Measurements from ENCODE around the gene LNPEP.

DNA sequence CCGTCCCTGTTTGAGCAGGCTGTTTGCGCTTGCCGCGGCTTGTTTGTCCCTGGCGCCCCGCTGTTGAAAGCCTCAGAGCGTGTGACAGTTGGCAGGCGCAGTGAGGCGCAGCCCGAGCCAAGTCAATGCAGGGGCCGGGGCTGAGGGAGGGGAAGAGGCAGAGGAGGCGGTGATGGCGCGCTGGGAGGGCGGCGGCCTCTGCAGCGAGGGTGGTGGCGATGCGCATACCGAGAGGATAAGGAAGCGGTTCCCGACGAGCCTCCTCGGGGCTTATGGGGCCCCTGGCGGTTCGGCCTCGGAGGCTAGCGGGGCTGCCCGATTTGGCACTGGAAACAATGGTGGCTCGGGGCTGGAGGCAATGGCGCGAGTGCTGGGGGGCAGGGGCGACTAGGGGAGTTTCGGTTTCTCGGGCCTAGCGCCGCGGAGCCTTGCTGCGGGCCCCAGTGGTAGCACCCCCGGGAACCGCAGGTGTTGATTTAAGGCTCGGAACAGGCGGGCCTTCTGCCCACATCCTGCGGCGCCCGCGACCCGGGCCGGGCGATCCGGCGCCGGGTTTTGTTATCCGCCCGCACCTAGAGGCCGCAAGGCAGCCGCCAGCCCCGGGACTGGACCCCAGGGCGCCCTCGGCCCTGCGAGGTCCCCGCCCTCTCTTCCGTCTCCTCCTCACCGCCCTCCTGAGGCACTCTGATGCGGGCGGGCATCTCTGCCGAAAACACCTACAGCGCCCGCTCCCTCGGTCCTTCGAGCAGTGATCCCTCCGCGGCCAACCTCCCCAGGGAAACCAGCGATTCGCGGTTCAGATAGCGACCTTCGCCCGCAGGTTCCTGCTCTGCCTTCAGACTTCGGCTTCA is 947 bp upstream of the LNPEP start:
- peak; percentile 58 to 66 for TF ChIP-seq POLR2A (IDR thresholded peaks at IDR 0.05)
- TF ChIP-seq, protein P1, sequence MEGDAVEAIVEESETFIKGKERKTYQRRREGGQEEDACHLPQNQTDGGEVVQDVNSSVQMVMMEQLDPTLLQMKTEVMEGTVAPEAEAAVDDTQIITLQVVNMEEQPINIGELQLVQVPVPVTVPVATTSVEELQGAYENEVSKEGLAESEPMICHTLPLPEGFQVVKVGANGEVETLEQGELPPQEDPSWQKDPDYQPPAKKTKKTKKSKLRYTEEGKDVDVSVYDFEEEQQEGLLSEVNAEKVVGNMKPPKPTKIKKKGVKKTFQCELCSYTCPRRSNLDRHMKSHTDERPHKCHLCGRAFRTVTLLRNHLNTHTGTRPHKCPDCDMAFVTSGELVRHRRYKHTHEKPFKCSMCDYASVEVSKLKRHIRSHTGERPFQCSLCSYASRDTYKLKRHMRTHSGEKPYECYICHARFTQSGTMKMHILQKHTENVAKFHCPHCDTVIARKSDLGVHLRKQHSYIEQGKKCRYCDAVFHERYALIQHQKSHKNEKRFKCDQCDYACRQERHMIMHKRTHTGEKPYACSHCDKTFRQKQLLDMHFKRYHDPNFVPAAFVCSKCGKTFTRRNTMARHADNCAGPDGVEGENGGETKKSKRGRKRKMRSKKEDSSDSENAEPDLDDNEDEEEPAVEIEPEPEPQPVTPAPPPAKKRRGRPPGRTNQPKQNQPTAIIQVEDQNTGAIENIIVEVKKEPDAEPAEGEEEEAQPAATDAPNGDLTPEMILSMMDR (IDR thresholded peaks at IDR 0.05), result peak in 5 of 6 experiments; percentile 5 to 32 (median 28)

Data from Peyer's patch (tissue), 4 donors.